H9 (cell line): ENCODE data around the gene TTC33. TPM values are rescaled to one million over a fixed set of nuclear protein-coding genes. Genes with fewer than 3 reads are reported as not detected.

Experiments used
- DNase-seq: peaks from one replicate; pipeline ENCODE4 v3.0.0-alpha.2; 2017
- H2AFZ ChIP-seq: one replicate; pipeline ENCODE4 v1.6.1; 2013; ENCODE audit warnings: mild to moderate bottlenecking, low read length, control low read depth, moderate library complexity
- H2AK5ac ChIP-seq: 2 replicates; pipeline ENCODE4 v1.6.1; 2013; ENCODE audit warnings: low read length, control low read depth, mixed read lengths; ENCODE audit not compliant: insufficient read length
- H2BK120ac ChIP-seq: one replicate; pipeline ENCODE4 v1.6.1; 2013; ENCODE audit warnings: low read depth, mild to moderate bottlenecking, low read length, control low read depth, inconsistent platforms; ENCODE audit not compliant: poor library complexity, severe bottlenecking
- H2BK12ac ChIP-seq: 2 replicates; pipeline ENCODE4 v1.6.1; 2013; ENCODE audit warnings: low read length, control low read depth, mixed read lengths, low read depth; ENCODE audit not compliant: insufficient read length
- H2BK15ac ChIP-seq: 2 replicates; pipeline ENCODE4 v1.6.1; 2013; ENCODE audit warnings: low read depth, low read length, control low read depth
- H2BK20ac ChIP-seq: one replicate; pipeline ENCODE4 v1.6.1; 2013; ENCODE audit warnings: low read depth, mild to moderate bottlenecking, low read length, control low read depth, inconsistent platforms; ENCODE audit not compliant: poor library complexity, severe bottlenecking
- H2BK5ac ChIP-seq: 2 replicates; pipeline ENCODE4 v1.6.1; 2013; ENCODE audit warnings: low read length, control low read depth, mixed read lengths; ENCODE audit not compliant: insufficient read length
- H3K14ac ChIP-seq: 2 replicates; pipeline ENCODE4 v1.6.1; 2013; ENCODE audit warnings: low read length, control low read depth; ENCODE audit not compliant: insufficient read depth
- H3K18ac ChIP-seq: 2 replicates; pipeline ENCODE4 v1.6.1; 2013; ENCODE audit warnings: low read depth, mild to moderate bottlenecking, mixed read lengths, low read length, control low read depth; ENCODE audit not compliant: insufficient read length
- H3K23ac ChIP-seq: 2 replicates; pipeline ENCODE4 v1.6.1; 2013; ENCODE audit warnings: low read length, control low read depth, mixed read lengths, low read depth; ENCODE audit not compliant: insufficient read length
- H3K23me2 ChIP-seq: 2 replicates; pipeline ENCODE4 v1.6.1; 2013; ENCODE audit warnings: low read depth, mild to moderate bottlenecking, mixed read lengths, low read length, control low read depth; ENCODE audit not compliant: insufficient read length, poor library complexity, severe bottlenecking
- H3K27ac ChIP-seq: 2 replicates; pipeline ENCODE4 v1.5.1; 2013; ENCODE audit warnings: low read length, control low read depth, mixed read lengths, low read depth; ENCODE audit not compliant: insufficient read length
- H3K27me3 ChIP-seq: 2 replicates; pipeline ENCODE4 v1.6.1; 2013; ENCODE audit warnings: low read length, control low read depth, inconsistent platforms; ENCODE audit not compliant: insufficient read depth
- H3K4ac ChIP-seq: 2 replicates; pipeline ENCODE4 v1.6.1; 2013; ENCODE audit warnings: low read depth, mild to moderate bottlenecking, control low read depth, inconsistent platforms, low read length, moderate library complexity
- H3K4me1 ChIP-seq: 2 replicates; pipeline ENCODE4 v1.6.1; 2013; ENCODE audit warnings: low read length, control low read depth, inconsistent platforms; ENCODE audit not compliant: insufficient read depth
- H3K4me2 ChIP-seq: 2 replicates; pipeline ENCODE4 v1.6.1; 2013; ENCODE audit warnings: low read length, control low read depth, mixed read lengths; ENCODE audit not compliant: insufficient read length, insufficient read depth
- H3K56ac ChIP-seq: 2 replicates; pipeline ENCODE4 v1.6.1; 2013; ENCODE audit warnings: low read depth, mild to moderate bottlenecking, mixed read lengths, low read length, control low read depth; ENCODE audit not compliant: insufficient read length
- H3K79me1 ChIP-seq: 2 replicates; pipeline ENCODE4 v1.6.1; 2013; ENCODE audit warnings: low read depth, mild to moderate bottlenecking, moderate library complexity, low read length, control low read depth, inconsistent platforms; ENCODE audit not compliant: insufficient read depth, poor library complexity, severe bottlenecking
- H3K79me2 ChIP-seq: 2 replicates; pipeline ENCODE4 v1.6.1; 2013; ENCODE audit warnings: low read length, control low read depth, inconsistent platforms; ENCODE audit not compliant: insufficient read depth
- H3K9ac ChIP-seq: 2 replicates; pipeline ENCODE4 v1.6.1; 2013; ENCODE audit warnings: low read length, control low read depth, mixed read lengths; ENCODE audit not compliant: insufficient read length; ENCODE audit errors: extremely low read depth
- H3K9me3 ChIP-seq: one replicate; pipeline ENCODE4 v1.6.1; 2013; ENCODE audit warnings: low read depth, low read length, inconsistent platforms; ENCODE audit not compliant: control insufficient read depth
- H3T11ph ChIP-seq: one replicate; pipeline ENCODE4 v1.6.1; 2013; ENCODE audit warnings: mild to moderate bottlenecking, low read length, control low read depth, inconsistent platforms
- H4K20me1 ChIP-seq: one replicate; pipeline ENCODE4 v1.6.1; 2013; ENCODE audit not compliant: control insufficient read depth, insufficient read length, insufficient read depth
- H4K5ac ChIP-seq: 2 replicates; pipeline ENCODE4 v1.6.1; 2013; ENCODE audit warnings: low read depth, mild to moderate bottlenecking, mixed read lengths, low read length, control low read depth; ENCODE audit not compliant: insufficient read length
- H4K8ac ChIP-seq: replicated peaks from 2 replicates; pipeline ENCODE4 v1.6.1; 2013; ENCODE audit warnings: low read length, control low read depth, mixed read lengths, low read depth; ENCODE audit not compliant: insufficient read length
- H4K91ac ChIP-seq: 2 replicates; pipeline ENCODE4 v1.6.1; 2013; ENCODE audit warnings: low read depth, mild to moderate bottlenecking, moderate library complexity, mixed read lengths, low read length, control low read depth; ENCODE audit not compliant: insufficient read length
- H3K27ac Mint-ChIP-seq, 3 experiments: 2 replicates in 2 of 3; 3 replicates in 1 of 3; pipeline ENCODE4 v1.8.0; 2020 to 2021; ENCODE audit warnings: mixed read lengths in 3 of 3, mild to moderate bottlenecking in 1 of 3, moderate library complexity in 1 of 3
- H3K27me3 Mint-ChIP-seq: 2 replicates; pipeline ENCODE4 v1.8.0; 2021; ENCODE audit warnings: low read depth, mild to moderate bottlenecking, moderate library complexity, mixed read lengths
- H3K36me3 Mint-ChIP-seq, 3 experiments: 2 replicates in 2 of 3; 3 replicates in 1 of 3; pipeline ENCODE4 v1.8.0; 2020 to 2021; ENCODE audit warnings: low read depth in 3 of 3, mixed read lengths in 3 of 3; ENCODE audit not compliant: insufficient read depth in 1 of 3
- H3K4me1 Mint-ChIP-seq, 2 experiments: 2 replicates each; pipeline ENCODE4 v1.8.0; 2020; ENCODE audit warnings: mixed read lengths in 2 of 2
- H3K4me3 Mint-ChIP-seq, 2 experiments: 2 replicates in 1 of 2; 3 replicates in 1 of 2; pipeline ENCODE4 v1.8.0; 2020 to 2021; ENCODE audit warnings: mild to moderate bottlenecking in 2 of 2, mixed read lengths in 2 of 2, moderate library complexity in 1 of 2
- H3K9me3 Mint-ChIP-seq, 2 experiments: 2 replicates in 1 of 2; 3 replicates in 1 of 2; pipeline ENCODE4 v1.8.0; 2020; ENCODE audit warnings: mild to moderate bottlenecking in 2 of 2, mixed read lengths in 2 of 2, moderate library complexity in 1 of 2
- CTCF ChIP-seq: fragments of 200-600 bp; sonication (generic); conservative IDR thresholded peaks from 3 replicates; pipeline ENCODE4 v1.8.0; 2021; ENCODE audit warnings: antibody characterized with exemption, mild to moderate bottlenecking
- WGBS: extraction: QIAGEN DNeasy Blood & Tissue Kit; methylation state at CpG from one replicate; pipeline ENCODE4 v1.1.7; 2013; ENCODE audit warnings: missing lambda C conversion rate, low lambda C conversion rate, mixed read lengths; ENCODE audit not compliant: insufficient read length; ENCODE audit errors: extremely low coverage; 5-methylcytosine and 5-hydroxymethylcytosine counted together
- total RNA-seq: library from RNA; stranded (reverse); gene quantifications from 2 replicates; pipeline ENCODE4 v1.2.1, GENCODE V29; 2021

The TTC33 gene
- total RNA-seq, 1 experiment from 2014 or later, result 7.3 TPM

- no peak overlapping the region for H2BK5ac ChIP-seq
- no peaks in the 10 kb centered on the region for H3K27me3 ChIP-seq
- no peaks in the 10 kb centered on the region for H3K4me1 Mint-ChIP-seq
- no peak overlapping the region for H3K4me3 Mint-ChIP-seq
- H4K91ac ChIP-seq, result no peak overlapping the region
- H3K9me3 ChIP-seq, result no peaks in the 10 kb centered on the region
- H3K23ac ChIP-seq, result no peak overlapping the region
- no peak overlapping the region for H3K56ac ChIP-seq
- WGBS, result no CpG with 5 or more reads among the region's 3 CpGs
- no peak for TF ChIP-seq CTCF
- H2BK20ac ChIP-seq, result no peak overlapping the region
- H3K27ac ChIP-seq, result no peak overlapping the region
- H3K27ac Mint-ChIP-seq, result peak overlapping the region in 1 of 3 experiments; percentile 17; a peak in 1 of 7 replicates
- no peak for DNase-seq
- H3K23me2 ChIP-seq, result no peaks in the 10 kb centered on the region
- H2BK120ac ChIP-seq, result no peak overlapping the region
- H2AK5ac ChIP-seq, result no peak overlapping the region
- no peak overlapping the region for H3K4ac ChIP-seq
- H3K79me2 ChIP-seq, result 0 out of 2 replicates have a peak, but pooled peaks cover 1% of the 10 kb centered on the region
- H3K9me3 Mint-ChIP-seq, result no peaks in the 10 kb centered on the region
- no peaks in the 10 kb centered on the region for H3K36me3 Mint-ChIP-seq
- H4K8ac ChIP-seq, result no peak overlapping the region
- no peak overlapping the region for H2BK15ac ChIP-seq
- H2AFZ ChIP-seq, result no peak overlapping the region
- no peak overlapping the region for H4K5ac ChIP-seq
- no peaks in the 10 kb centered on the region for H3K79me1 ChIP-seq
- H3K9ac ChIP-seq, result no peak overlapping the region
- H3K18ac ChIP-seq, result no peak overlapping the region
- H3K4me1 ChIP-seq, result no peaks in the 10 kb centered on the region
- no peak overlapping the region for H3K14ac ChIP-seq
- no peak overlapping the region for H2BK12ac ChIP-seq
- no peaks in the 10 kb centered on the region for H3K27me3 Mint-ChIP-seq
- H3T11ph ChIP-seq, result no peak overlapping the region
- no peak overlapping the region for H3K4me2 ChIP-seq
- no peaks in the 10 kb centered on the region for H4K20me1 ChIP-seq
Observed at GRCh38 chr5:40733879-40734563, 21.7 kb downstream of the TTC33 start.
